GM10847 (cell line): ENCODE measurements around the gene HSPG2.

Experiments
- POLR2A ChIP-seq: IDR thresholded peaks from 2 replicates; pipeline ENCODE4 v1.6.1; 2011; ENCODE audit not compliant: insufficient read length; ENCODE audit errors: extremely low read depth

HSPG2 gene

GRCh38 chr1:21887796-21888195 lies 49.3 kb downstream of the HSPG2 start:
- TF ChIP-seq POLR2A = no peak

- TF ChIP-seq POLR2A = no peak
Observed at GRCh38 chr1:21887216-21887736, 49.8 kb downstream of the HSPG2 start.

- no peak for TF ChIP-seq POLR2A
Observed at GRCh38 chr1:21886486-21887215, 50.5 kb downstream of the HSPG2 start.

- TF ChIP-seq POLR2A = no peak
Observed at GRCh38 chr1:21885236-21886037, 51.7 kb downstream of the HSPG2 start.

- no peak for TF ChIP-seq POLR2A
Observed at GRCh38 chr1:21884456-21885235, 52.5 kb downstream of the HSPG2 start.

GRCh38 chr1:21882721-21883415 lies 54.2 kb downstream of the HSPG2 start:
- TF ChIP-seq POLR2A = no peak

GRCh38 chr1:21881250-21881649 lies 55.9 kb downstream of the HSPG2 start:
- no peak for TF ChIP-seq POLR2A

GRCh38 chr1:21880619-21880970 lies 56.5 kb downstream of the HSPG2 start:
- no peak for TF ChIP-seq POLR2A

- no peak for TF ChIP-seq POLR2A
Observed at GRCh38 chr1:21879928-21880618, 57.0 kb downstream of the HSPG2 start.

GRCh38 chr1:21878840-21879478 lies 58.2 kb downstream of the HSPG2 start:
- TF ChIP-seq POLR2A = no peak

- no peak for TF ChIP-seq POLR2A
Observed at GRCh38 chr1:21878009-21878773, 58.9 kb downstream of the HSPG2 start.

GRCh38 chr1:21876267-21876666 lies 60.8 kb downstream of the HSPG2 start:
- TF ChIP-seq POLR2A = no peak

GRCh38 chr1:21875621-21876063 lies 61.5 kb downstream of the HSPG2 start:
- no peak for TF ChIP-seq POLR2A
